Measurements from ENCODE around the gene PANX1.

The PANX1 gene

DNA sequence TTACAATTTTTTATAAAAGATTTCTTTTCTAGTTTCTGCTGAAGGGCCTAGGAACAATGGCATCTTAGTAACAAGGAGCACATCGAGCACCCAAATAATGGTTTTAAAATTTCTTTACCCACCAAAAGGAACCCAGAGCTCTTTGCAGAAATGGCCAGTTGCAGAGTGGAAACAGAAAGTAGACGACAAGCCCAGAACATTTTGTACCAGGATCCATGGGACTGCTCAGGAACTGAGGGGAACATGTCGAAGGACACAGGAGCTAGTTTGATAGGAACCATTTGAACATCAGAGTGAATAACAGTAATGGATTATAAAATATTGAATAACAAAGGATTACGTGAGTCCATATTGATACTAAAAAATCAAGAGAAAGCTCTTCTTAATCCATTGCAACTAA is 17.3 kb downstream of the PANX1 start:
- H4K20me1 ChIP-seq (ENCODE audit: low read depth, low read length) = peaks cover 2% of the 10 kb centered on the region; the same call in 1 of the 2 replicates
- no peak overlapping the region for H3K27ac ChIP-seq (ENCODE audit: low read depth, low read length)
- no peaks in the 10 kb centered on the region for H3K9me3 ChIP-seq (ENCODE audit: insufficient read depth, low read length)
- no peak overlapping the region for H3K4me3 ChIP-seq (ENCODE audit: insufficient read depth, low read length, poor library complexity, severe bottlenecking)
- H2AFZ ChIP-seq (ENCODE audit: low read depth, low read length, severe bottlenecking) = no peak overlapping the region
- no peaks in the 10 kb centered on the region for H3K9me2 ChIP-seq (replicated peaks; ENCODE audit: insufficient read depth, low read length)
- no peak overlapping the region for H3K4me2 ChIP-seq (ENCODE audit: low read depth, low read length, poor library complexity, severe bottlenecking)
- H3K79me2 ChIP-seq (ENCODE audit: insufficient read depth, low read length) = peaks cover 55% of the 10 kb centered on the region
- H3K9ac ChIP-seq (ENCODE audit: low read length) = no peak overlapping the region
- H3K27me3 ChIP-seq (ENCODE audit: low read length) = no peaks in the 10 kb centered on the region
- H3F3A ChIP-seq (ENCODE audit: insufficient read depth) = no peaks in the 10 kb centered on the region
- H3K36me3 ChIP-seq (ENCODE audit: low read length) = no peaks in the 10 kb centered on the region
- TF ChIP-seq, protein P1, sequence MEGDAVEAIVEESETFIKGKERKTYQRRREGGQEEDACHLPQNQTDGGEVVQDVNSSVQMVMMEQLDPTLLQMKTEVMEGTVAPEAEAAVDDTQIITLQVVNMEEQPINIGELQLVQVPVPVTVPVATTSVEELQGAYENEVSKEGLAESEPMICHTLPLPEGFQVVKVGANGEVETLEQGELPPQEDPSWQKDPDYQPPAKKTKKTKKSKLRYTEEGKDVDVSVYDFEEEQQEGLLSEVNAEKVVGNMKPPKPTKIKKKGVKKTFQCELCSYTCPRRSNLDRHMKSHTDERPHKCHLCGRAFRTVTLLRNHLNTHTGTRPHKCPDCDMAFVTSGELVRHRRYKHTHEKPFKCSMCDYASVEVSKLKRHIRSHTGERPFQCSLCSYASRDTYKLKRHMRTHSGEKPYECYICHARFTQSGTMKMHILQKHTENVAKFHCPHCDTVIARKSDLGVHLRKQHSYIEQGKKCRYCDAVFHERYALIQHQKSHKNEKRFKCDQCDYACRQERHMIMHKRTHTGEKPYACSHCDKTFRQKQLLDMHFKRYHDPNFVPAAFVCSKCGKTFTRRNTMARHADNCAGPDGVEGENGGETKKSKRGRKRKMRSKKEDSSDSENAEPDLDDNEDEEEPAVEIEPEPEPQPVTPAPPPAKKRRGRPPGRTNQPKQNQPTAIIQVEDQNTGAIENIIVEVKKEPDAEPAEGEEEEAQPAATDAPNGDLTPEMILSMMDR (IDR thresholded peaks at IDR 0.05; ENCODE audit: insufficient read depth, low read length, poor library complexity, severe bottlenecking) = no peak
- TF ChIP-seq EZH2phosphoT487 (conservative IDR thresholded peaks at IDR 0.05; ENCODE audit: low read length) = no peak

DNA sequence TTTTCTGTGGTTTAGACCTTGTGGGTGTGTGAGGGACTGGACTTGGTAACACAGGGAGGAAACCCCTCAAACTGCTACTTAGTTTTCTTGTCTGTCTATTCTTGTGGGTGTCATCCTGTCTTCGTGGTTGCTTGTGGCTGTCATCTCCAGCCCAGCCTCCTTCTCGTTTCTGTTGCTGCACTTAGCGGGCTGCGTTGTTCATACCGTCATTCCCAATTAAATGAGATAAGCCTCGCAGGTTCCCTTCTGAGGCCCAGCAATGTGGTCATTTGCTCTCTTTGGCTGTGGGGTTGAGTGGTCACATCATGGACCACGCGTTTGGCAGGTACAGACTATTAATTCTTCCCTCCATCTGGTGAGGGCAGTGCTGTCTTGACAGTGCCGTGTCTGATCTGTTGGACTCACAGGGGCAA is 18.8 kb downstream of the PANX1 start:
- Histone ChIP-seq H3F3A (ENCODE audit: insufficient read depth) (no peaks in the 10 kb centered on the region), H3K9me2 (replicated peaks; ENCODE audit: insufficient read depth, low read length) (no peaks in the 10 kb centered on the region), H3K36me3 (ENCODE audit: low read length) (no peaks in the 10 kb centered on the region), H3K27ac (ENCODE audit: low read depth, low read length) (no peak overlapping the region), H2AFZ (ENCODE audit: low read depth, low read length, severe bottlenecking) (no peak overlapping the region), H3K9ac (ENCODE audit: low read length) (no peak overlapping the region), H3K79me2 (ENCODE audit: insufficient read depth, low read length) (peaks cover 49% of the 10 kb centered on the region), H3K27me3 (ENCODE audit: low read length) (no peaks in the 10 kb centered on the region), H3K9me3 (ENCODE audit: insufficient read depth, low read length) (no peaks in the 10 kb centered on the region), H4K20me1 (ENCODE audit: low read depth, low read length) (no peaks in the 10 kb centered on the region; the same call in 1 of the 2 replicates), H3K4me3 (ENCODE audit: insufficient read depth, low read length, poor library complexity, severe bottlenecking) (no peak overlapping the region), H3K4me2 (ENCODE audit: low read depth, low read length, poor library complexity, severe bottlenecking) (no peak overlapping the region)
- TF ChIP-seq, protein P1 (IDR thresholded peaks at IDR 0.05; ENCODE audit: insufficient read depth, low read length, poor library complexity, severe bottlenecking) = no peak
- TF ChIP-seq EZH2phosphoT487 (conservative IDR thresholded peaks at IDR 0.05; ENCODE audit: low read length) = no peak

DNA sequence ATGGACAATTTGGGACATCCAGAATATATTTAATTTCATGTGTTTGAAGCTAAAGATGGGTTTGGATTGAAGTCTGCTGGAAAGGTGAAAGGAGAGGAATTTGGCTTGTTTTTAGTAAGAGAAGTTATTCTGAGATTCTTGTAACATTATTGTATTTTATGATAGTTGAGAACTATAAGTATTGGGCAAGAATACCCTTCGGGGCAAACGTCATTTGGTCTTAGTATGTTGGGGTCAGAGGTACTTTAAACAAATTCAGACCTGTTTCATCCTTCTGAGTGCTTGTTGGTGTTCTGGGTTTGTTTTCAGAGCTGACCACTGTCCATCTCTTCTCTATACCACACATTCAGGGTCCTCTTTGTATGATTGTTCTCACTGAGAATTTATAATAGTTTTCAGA is 19.5 kb downstream of the PANX1 start:
- H3K27ac ChIP-seq (ENCODE audit: low read depth, low read length) = no peak overlapping the region

More for the DNA sequence above, 19.5 kb downstream of the PANX1 start:
- H2AFZ ChIP-seq (ENCODE audit: low read depth, low read length, severe bottlenecking) = no peak overlapping the region
- H3F3A ChIP-seq (ENCODE audit: insufficient read depth) = no peaks in the 10 kb centered on the region
- no peaks in the 10 kb centered on the region for H3K36me3 ChIP-seq (ENCODE audit: low read length)
- H3K9me3 ChIP-seq (ENCODE audit: insufficient read depth, low read length) = no peaks in the 10 kb centered on the region
- H3K9me2 ChIP-seq (replicated peaks; ENCODE audit: insufficient read depth, low read length) = no peaks in the 10 kb centered on the region
- no peaks in the 10 kb centered on the region for H3K27me3 ChIP-seq (ENCODE audit: low read length)
- H3K4me3 ChIP-seq (ENCODE audit: insufficient read depth, low read length, poor library complexity, severe bottlenecking) = no peak overlapping the region
- H3K4me2 ChIP-seq (ENCODE audit: low read depth, low read length, poor library complexity, severe bottlenecking) = no peak overlapping the region
- H3K79me2 ChIP-seq (ENCODE audit: insufficient read depth, low read length) = peaks cover 43% of the 10 kb centered on the region; the same call in 1 of the 2 replicates
- H4K20me1 ChIP-seq (ENCODE audit: low read depth, low read length) = no peaks in the 10 kb centered on the region
- TF ChIP-seq EZH2phosphoT487 (conservative IDR thresholded peaks at IDR 0.05; ENCODE audit: low read length) = no peak
- TF ChIP-seq, protein P1 (IDR thresholded peaks at IDR 0.05; ENCODE audit: insufficient read depth, low read length, poor library complexity, severe bottlenecking) = no peak
- H3K9ac ChIP-seq (ENCODE audit: low read length) = no peak overlapping the region

All from SU-DHL-6 (cell line).